ES-I3 (cell line): Measurements from ENCODE around the gene NDOR1.

Experiments
- H3K36me3 ChIP-seq: 2 replicates; pipeline ENCODE4 v1.6.1; 2013; ENCODE audit warnings: mild to moderate bottlenecking, low read length, control low read depth, moderate library complexity; ENCODE audit not compliant: insufficient read depth
- H3K4me1 ChIP-seq: 2 replicates; pipeline ENCODE4 v1.6.1; 2013; ENCODE audit warnings: mild to moderate bottlenecking, control low read depth, low read length; ENCODE audit not compliant: insufficient read depth
- H3K9ac ChIP-seq: 2 replicates; pipeline ENCODE4 v1.6.1; 2013; ENCODE audit warnings: low read depth, mild to moderate bottlenecking, low read length, moderate library complexity
- H3K9me3 ChIP-seq: 2 replicates; pipeline ENCODE4 v1.6.1; 2013; ENCODE audit warnings: mild to moderate bottlenecking, low read length, moderate library complexity; ENCODE audit not compliant: control insufficient read depth, insufficient read depth

NDOR1 gene

GRCh38 chr9:137205126-137206069 is at the start of gene NDOR1, which contains the start of gene TMEM203:
TSS of gene NDOR1 (plus strand) at chr9:137205700. CDS start at chr9:137205778, 78 bp downstream.
TSS of gene TMEM203 (minus strand) at chr9:137205648. CDS start at chr9:137205414, 234 bp downstream.
- H3K9ac ChIP-seq, result peak within 1 kb of the TSS; percentile 73
- H3K9me3 ChIP-seq, result no peaks in the 10 kb centered on the region
- peaks cover 6% of the 10 kb centered on the region for H3K4me1 ChIP-seq
- no peaks in the 10 kb centered on the region; the same call in 1 of the 2 replicates for H3K36me3 ChIP-seq

- no peaks in the 10 kb centered on the region for H3K36me3 ChIP-seq
- no peaks in the 10 kb centered on the region for H3K4me1 ChIP-seq
- H3K9ac ChIP-seq, result peak overlapping the region; percentile 3; the same call in 1 of the 2 replicates
- no peaks in the 10 kb centered on the region for H3K9me3 ChIP-seq
These were observed 48.7 kb upstream of the NDOR1 start for GRCh38 chr9:137156567-137157375.

- no peak overlapping the region for H3K9ac ChIP-seq
These were observed 47.7 kb upstream of the NDOR1 start for GRCh38 chr9:137157618-137158415.

GRCh38 chr9:137158625-137159024 is 46.9 kb upstream of the NDOR1 start:
- H3K9ac ChIP-seq, result no peak overlapping the region

More at GRCh38 chr9:137157618-137158415, 47.7 kb upstream of the NDOR1 start:
- no peaks in the 10 kb centered on the region for H3K4me1 ChIP-seq
- no peaks in the 10 kb centered on the region for H3K36me3 ChIP-seq
- no peaks in the 10 kb centered on the region for H3K9me3 ChIP-seq

GRCh38 chr9:137159105-137160053 is 46.1 kb upstream of the NDOR1 start:
- H3K36me3 ChIP-seq, result no peaks in the 10 kb centered on the region
- no peaks in the 10 kb centered on the region for H3K9me3 ChIP-seq
- H3K4me1 ChIP-seq, result no peaks in the 10 kb centered on the region
- no peak overlapping the region for H3K9ac ChIP-seq

More at GRCh38 chr9:137158625-137159024, 46.9 kb upstream of the NDOR1 start:
- Histone ChIP-seq H3K4me1 (no peaks in the 10 kb centered on the region), H3K9me3 (no peaks in the 10 kb centered on the region), H3K36me3 (no peaks in the 10 kb centered on the region)

GRCh38 chr9:137160054-137160425 is 45.5 kb upstream of the NDOR1 start:
- no peaks in the 10 kb centered on the region for H3K9me3 ChIP-seq
- no peaks in the 10 kb centered on the region for H3K36me3 ChIP-seq
- H3K9ac ChIP-seq, result no peak overlapping the region
- no peaks in the 10 kb centered on the region for H3K4me1 ChIP-seq

GRCh38 chr9:137160716-137161557 is 44.6 kb upstream of the NDOR1 start:
- H3K36me3 ChIP-seq, result no peaks in the 10 kb centered on the region
- H3K9me3 ChIP-seq, result no peaks in the 10 kb centered on the region
- no peaks in the 10 kb centered on the region for H3K4me1 ChIP-seq

GRCh38 chr9:137161558-137162486 is 43.7 kb upstream of the NDOR1 start:
- Histone ChIP-seq H3K36me3 (no peaks in the 10 kb centered on the region), H3K9me3 (no peaks in the 10 kb centered on the region), H3K9ac (no peak overlapping the region; the same call in 1 of the 2 replicates), H3K4me1 (no peaks in the 10 kb centered on the region)

More at GRCh38 chr9:137160716-137161557, 44.6 kb upstream of the NDOR1 start:
- H3K9ac ChIP-seq, result no peak overlapping the region

GRCh38 chr9:137162505-137163364 is 42.8 kb upstream of the NDOR1 start:
- H3K36me3 ChIP-seq, result no peaks in the 10 kb centered on the region
- H3K9ac ChIP-seq, result peak overlapping the region; percentile 28; the same call in 1 of the 2 replicates
- no peaks in the 10 kb centered on the region for H3K4me1 ChIP-seq

GRCh38 chr9:137163365-137163715 is 42.2 kb upstream of the NDOR1 start:
- no peaks in the 10 kb centered on the region for H3K36me3 ChIP-seq
- H3K4me1 ChIP-seq, result no peaks in the 10 kb centered on the region
- peak overlapping the region; percentile 28; the same call in 1 of the 2 replicates for H3K9ac ChIP-seq
- no peaks in the 10 kb centered on the region for H3K9me3 ChIP-seq

More at GRCh38 chr9:137162505-137163364, 42.8 kb upstream of the NDOR1 start:
- H3K9me3 ChIP-seq, result no peaks in the 10 kb centered on the region

- Histone ChIP-seq H3K36me3 (no peaks in the 10 kb centered on the region), H3K4me1 (no peaks in the 10 kb centered on the region), H3K9ac (no peak overlapping the region), H3K9me3 (no peaks in the 10 kb centered on the region)
These were observed 41.7 kb upstream of the NDOR1 start for GRCh38 chr9:137163805-137164204.
